DND-41 (cell line): ENCODE results near the gene TSHR.

Source experiments
- EZH2 ChIP-seq: IDR thresholded peaks from 3 replicates; pipeline ENCODE4 v1.6.1; 2012; ENCODE audit warnings: borderline replicate concordance, low read depth, mild to moderate bottlenecking, moderate library complexity, low read length, inconsistent platforms; ENCODE audit not compliant: severe bottlenecking
- TF ChIP-seq, protein P1 (sequence below): IDR thresholded peaks from 2 replicates; pipeline ENCODE4 v1.5.1; 2012; ENCODE audit warnings: borderline replicate concordance, low read length, moderate library complexity, mild to moderate bottlenecking; ENCODE audit not compliant: poor library complexity, severe bottlenecking; ENCODE audit errors: extremely low read depth

DNA sequence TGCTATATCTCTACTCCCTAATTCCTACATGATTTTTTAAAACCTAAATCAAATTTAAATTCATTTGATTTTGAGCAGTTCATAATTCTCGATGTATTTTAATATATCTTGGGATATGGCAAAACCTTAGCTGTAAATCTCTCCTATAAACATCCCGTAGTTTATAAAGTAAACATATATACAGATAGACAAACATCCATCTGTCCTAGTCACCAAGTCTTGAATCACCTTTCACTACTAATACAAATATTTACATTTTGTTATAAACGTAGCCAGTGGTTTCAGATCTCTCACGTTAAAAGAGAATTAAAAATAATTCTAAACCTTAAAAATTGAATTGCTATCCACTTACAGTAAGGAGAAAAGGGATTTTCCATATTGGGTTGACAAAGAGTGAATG, 107.0 kb downstream of the TSHR start:
- TF ChIP-seq, protein P1, sequence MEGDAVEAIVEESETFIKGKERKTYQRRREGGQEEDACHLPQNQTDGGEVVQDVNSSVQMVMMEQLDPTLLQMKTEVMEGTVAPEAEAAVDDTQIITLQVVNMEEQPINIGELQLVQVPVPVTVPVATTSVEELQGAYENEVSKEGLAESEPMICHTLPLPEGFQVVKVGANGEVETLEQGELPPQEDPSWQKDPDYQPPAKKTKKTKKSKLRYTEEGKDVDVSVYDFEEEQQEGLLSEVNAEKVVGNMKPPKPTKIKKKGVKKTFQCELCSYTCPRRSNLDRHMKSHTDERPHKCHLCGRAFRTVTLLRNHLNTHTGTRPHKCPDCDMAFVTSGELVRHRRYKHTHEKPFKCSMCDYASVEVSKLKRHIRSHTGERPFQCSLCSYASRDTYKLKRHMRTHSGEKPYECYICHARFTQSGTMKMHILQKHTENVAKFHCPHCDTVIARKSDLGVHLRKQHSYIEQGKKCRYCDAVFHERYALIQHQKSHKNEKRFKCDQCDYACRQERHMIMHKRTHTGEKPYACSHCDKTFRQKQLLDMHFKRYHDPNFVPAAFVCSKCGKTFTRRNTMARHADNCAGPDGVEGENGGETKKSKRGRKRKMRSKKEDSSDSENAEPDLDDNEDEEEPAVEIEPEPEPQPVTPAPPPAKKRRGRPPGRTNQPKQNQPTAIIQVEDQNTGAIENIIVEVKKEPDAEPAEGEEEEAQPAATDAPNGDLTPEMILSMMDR, result no peak
- TF ChIP-seq EZH2, result no peak
